ENCODE data around the gene ANXA7. TPM values are rescaled to one million over a fixed set of nuclear protein-coding genes. Genes with fewer than 3 reads are reported as not detected.
"Not testable (repeated sequence)": the region's sequence is repeated elsewhere in the genome, so short reads cannot be mapped to it uniquely, and the experiment has no call there.

Gene ANXA7
- total and polyA plus RNA-seq, 4 donors, result 72.4 to 125 (median 102) TPM

DNA sequence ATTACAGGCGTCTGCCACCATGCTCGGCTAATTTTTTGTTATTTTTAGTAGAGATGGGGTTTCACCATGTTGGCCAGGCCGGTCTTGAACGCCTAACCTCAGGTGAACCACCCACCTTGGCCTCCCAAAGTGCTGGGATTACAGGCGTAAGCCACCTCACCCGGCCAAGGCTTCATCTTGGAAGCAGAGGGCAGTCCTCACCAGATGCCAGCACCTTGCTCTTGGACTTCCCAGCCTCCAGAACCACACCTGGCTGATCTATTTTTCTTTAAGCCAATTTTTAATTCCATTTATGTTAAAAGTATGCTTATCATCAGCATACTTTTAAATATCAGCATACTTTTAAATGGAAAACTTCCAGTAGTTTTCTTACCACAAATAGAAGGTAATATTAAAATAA, 12.2 kb downstream of the ANXA7 start:
- peaks cover 2 to 3% of the 10 kb centered on the region in 2 donors for H3K36me3 ChIP-seq (ENCODE audit: control insufficient read depth in 1 of 2, insufficient read depth in 2 of 2, low read length in 1 of 2)
- DNase-seq, result no peak
- no peaks in the 10 kb centered on the region for H3K4me1 ChIP-seq (ENCODE audit: control insufficient read depth in 1 of 2, insufficient read depth in 2 of 2, low read length in 2 of 2)
- H3K27ac ChIP-seq (ENCODE audit: low read depth in 1 of 2, low read length in 2 of 2), result no peak overlapping the region
- no peak overlapping the region for H3K4me3 ChIP-seq (ENCODE audit: low read length in 2 of 2)
- ATAC-seq (ENCODE audit: low FRiP score), result no peak
- H3K9me3 ChIP-seq (ENCODE audit: control insufficient read depth, low read length), result no peaks in the 10 kb centered on the region
- no peaks in the 10 kb centered on the region for H3K27me3 ChIP-seq (ENCODE audit: control insufficient read depth in 1 of 2, insufficient read depth in 2 of 2, low read length in 1 of 2)
- intact Hi-C loops (cut with DNase I), result no loop called here
- 93 to 98% methylated on average over 6 of the region's 6 CpGs for WGBS, 2 donors

DNA sequence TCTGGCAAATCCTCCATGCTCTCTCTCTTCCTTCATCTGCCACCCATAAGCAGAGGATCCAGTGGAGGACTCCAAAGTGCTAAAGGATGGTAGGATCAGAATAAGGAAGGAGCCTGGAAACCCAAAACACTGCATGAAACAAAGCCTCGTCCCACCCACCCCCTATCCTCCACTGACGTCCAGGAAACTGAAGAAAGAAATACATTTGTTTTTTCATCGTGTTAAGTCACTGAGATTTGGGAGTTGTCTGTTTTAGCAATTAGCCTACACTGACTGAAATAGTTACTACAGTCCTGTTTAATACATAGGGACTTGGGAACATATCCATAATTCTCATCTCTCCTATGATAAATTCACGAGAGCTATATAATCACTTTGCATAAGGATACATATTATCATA, 14.8 kb downstream of the ANXA7 start:
- DNase-seq, result no peak
- intact Hi-C loops (cut with DNase I), result no loop called here
- no peaks in the 10 kb centered on the region for H3K27me3 ChIP-seq (ENCODE audit: control insufficient read depth in 1 of 2, insufficient read depth in 2 of 2, low read length in 1 of 2)
- H3K4me3 ChIP-seq (ENCODE audit: low read length in 2 of 2), result no peak overlapping the region
- no peak overlapping the region for H3K27ac ChIP-seq (ENCODE audit: low read depth in 1 of 2, low read length in 2 of 2)
- no peaks in the 10 kb centered on the region for H3K9me3 ChIP-seq (ENCODE audit: control insufficient read depth, low read length)
- no peaks in the 10 kb centered on the region for H3K4me1 ChIP-seq (ENCODE audit: control insufficient read depth in 1 of 2, insufficient read depth in 2 of 2, low read length in 2 of 2)
- no peak for ATAC-seq (ENCODE audit: low FRiP score)
- WGBS, 2 donors, result 64 to 74% methylated on average over 4 of the region's 4 CpGs
- H3K36me3 ChIP-seq (ENCODE audit: control insufficient read depth in 1 of 2, insufficient read depth in 2 of 2, low read length in 1 of 2), result peaks cover 3 to 5% of the 10 kb centered on the region in 2 donors

DNA sequence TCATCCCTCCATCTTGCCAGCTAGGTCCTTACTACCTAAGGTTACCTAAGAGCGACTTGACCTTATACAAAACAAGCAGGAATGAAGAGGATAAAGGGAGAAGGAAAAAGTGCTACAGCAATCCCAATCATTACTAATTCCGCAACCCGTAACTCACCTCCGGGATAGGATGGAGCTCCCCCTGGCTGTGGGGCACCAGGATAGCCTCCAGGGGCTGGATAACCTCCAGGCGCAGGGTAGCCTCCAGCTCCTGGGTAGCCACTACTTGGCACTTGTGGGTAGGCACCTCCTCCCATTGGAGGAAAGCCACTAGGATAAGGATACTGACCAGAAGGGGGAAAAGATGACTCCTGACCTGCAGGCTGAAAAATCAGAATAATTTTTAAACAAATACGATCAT, 15.8 kb downstream of the ANXA7 start:
- Histone ChIP-seq H3K9me3 (ENCODE audit: control insufficient read depth, low read length) (no peaks in the 10 kb centered on the region), H3K27me3 (ENCODE audit: control insufficient read depth in 1 of 2, insufficient read depth in 2 of 2, low read length in 1 of 2) (no peaks in the 10 kb centered on the region), H3K4me1 (ENCODE audit: control insufficient read depth in 1 of 2, insufficient read depth in 2 of 2, low read length in 2 of 2) (no peaks in the 10 kb centered on the region), H3K36me3 (ENCODE audit: control insufficient read depth in 1 of 2, insufficient read depth in 2 of 2, low read length in 1 of 2) (peaks cover 3 to 5% of the 10 kb centered on the region in 2 donors), H3K27ac (ENCODE audit: low read depth in 1 of 2, low read length in 2 of 2) (no peak overlapping the region), H3K4me3 (ENCODE audit: low read length in 2 of 2) (no peak overlapping the region)
- ATAC-seq (ENCODE audit: low FRiP score) (no peak), DNase-seq (no peak)
- WGBS, 2 donors, result 97% methylated on average over 6 of the region's 6 CpGs
- intact Hi-C loops (cut with DNase I), result no loop called here

DNA sequence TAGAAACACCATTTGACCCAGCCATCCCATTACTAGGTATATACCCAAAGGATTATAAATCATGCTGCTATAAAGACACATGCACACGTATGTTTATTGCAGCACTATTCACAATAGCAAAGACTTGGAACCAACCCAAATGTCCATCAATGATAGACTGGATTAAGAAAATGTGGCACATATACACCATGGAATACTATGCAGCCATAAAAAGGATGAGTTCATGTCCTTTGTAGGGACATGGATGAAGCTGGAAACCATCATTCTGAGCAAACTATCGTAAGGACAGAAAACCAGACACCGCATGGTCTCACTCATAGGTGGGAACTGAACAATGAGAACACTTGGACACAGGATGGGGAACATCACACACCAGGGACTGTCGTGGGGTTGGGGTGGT, 19.5 kb downstream of the ANXA7 start:
- H3K27me3 ChIP-seq (ENCODE audit: control insufficient read depth in 1 of 2, insufficient read depth in 2 of 2, low read length in 1 of 2); ATAC-seq (ENCODE audit: low FRiP score); DNase-seq; intact Hi-C loops (cut with DNase I); H3K36me3 ChIP-seq (ENCODE audit: control insufficient read depth in 1 of 2, insufficient read depth in 2 of 2, low read length in 1 of 2); H3K9me3 ChIP-seq (ENCODE audit: control insufficient read depth, low read length); H3K4me3 ChIP-seq (ENCODE audit: low read length in 2 of 2); H3K4me1 ChIP-seq (ENCODE audit: control insufficient read depth in 1 of 2, insufficient read depth in 2 of 2, low read length in 2 of 2); H3K27ac ChIP-seq (ENCODE audit: low read depth in 1 of 2, low read length in 2 of 2): not testable (repeated sequence)
- WGBS, 2 donors, result 97 to 99% methylated on average over 3 of the region's 4 CpGs

DNA sequence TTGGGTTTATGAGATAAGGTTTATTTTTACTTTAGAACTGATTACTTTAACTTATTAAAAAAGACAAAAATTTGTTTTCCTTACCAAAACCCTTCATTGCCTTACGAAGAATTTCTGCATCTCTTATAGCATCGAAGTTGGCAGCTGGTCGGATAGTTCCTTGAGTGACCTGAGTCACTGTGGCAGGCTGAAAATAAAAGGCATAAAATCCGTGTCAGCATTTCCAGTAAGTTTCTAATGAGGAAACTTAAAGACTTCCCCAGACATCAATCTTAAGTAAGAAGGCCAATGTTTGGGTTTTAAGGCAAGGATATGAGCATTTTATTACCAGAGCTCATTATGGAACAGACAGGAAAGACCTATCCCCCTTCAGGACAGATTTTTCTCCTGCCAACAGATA, 25.6 kb downstream of the ANXA7 start:
- H3K36me3 ChIP-seq (ENCODE audit: control insufficient read depth in 1 of 2, insufficient read depth in 2 of 2, low read length in 1 of 2), result peaks cover 3 to 13% of the 10 kb centered on the region in 2 donors
- 80 to 84% methylated on average over 4 of the region's 4 CpGs for WGBS, 2 donors
- H3K27me3 ChIP-seq (ENCODE audit: control insufficient read depth in 1 of 2, insufficient read depth in 2 of 2, low read length in 1 of 2), result no peaks in the 10 kb centered on the region
- DNase-seq (no peak), ATAC-seq (ENCODE audit: low FRiP score) (no peak)
- intact Hi-C loops (cut with DNase I), result no loop called here
- H3K27ac ChIP-seq (ENCODE audit: low read depth in 1 of 2, low read length in 2 of 2), result no peak overlapping the region
- H3K4me3 ChIP-seq (ENCODE audit: low read length in 2 of 2), result no peak overlapping the region
- no peaks in the 10 kb centered on the region for H3K9me3 ChIP-seq (ENCODE audit: control insufficient read depth, low read length)
- peaks cover 0 to 2% of the 10 kb centered on the region in 2 donors for H3K4me1 ChIP-seq (ENCODE audit: control insufficient read depth in 1 of 2, insufficient read depth in 2 of 2, low read length in 2 of 2)

DNA sequence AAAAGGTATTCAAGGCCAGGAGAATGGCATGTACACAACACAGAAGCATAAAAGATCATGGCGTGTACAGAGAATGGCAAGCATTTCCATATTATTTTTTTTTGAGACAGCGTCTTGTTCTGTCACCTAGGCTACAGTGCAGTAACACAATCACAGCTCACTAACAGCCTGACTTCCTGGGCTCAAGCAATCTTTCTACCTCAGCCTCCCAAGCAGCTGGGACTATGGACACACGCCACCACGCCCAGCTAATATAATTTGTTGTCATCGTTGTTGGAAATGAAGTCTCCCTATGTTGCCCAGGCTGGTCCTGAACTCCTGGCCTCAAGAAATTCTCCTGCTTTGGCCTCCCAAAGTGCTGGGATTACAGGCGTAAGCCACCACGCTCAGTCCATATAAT, 27.3 kb downstream of the ANXA7 start:
- no peaks in the 10 kb centered on the region for H3K27me3 ChIP-seq (ENCODE audit: control insufficient read depth in 1 of 2, insufficient read depth in 2 of 2, low read length in 1 of 2)
- peaks cover 0 to 2% of the 10 kb centered on the region in 2 donors for H3K4me1 ChIP-seq (ENCODE audit: control insufficient read depth in 1 of 2, insufficient read depth in 2 of 2, low read length in 2 of 2)
- ATAC-seq (ENCODE audit: low FRiP score) (no peak), DNase-seq (no peak)
- intact Hi-C loops (cut with DNase I), result no loop called here
- no peak overlapping the region for H3K4me3 ChIP-seq (ENCODE audit: low read length in 2 of 2)
- WGBS, 2 donors, result 93 to 95% methylated on average over 7 of the region's 7 CpGs
- H3K27ac ChIP-seq (ENCODE audit: low read depth in 1 of 2, low read length in 2 of 2), result no peak overlapping the region
- H3K9me3 ChIP-seq (ENCODE audit: control insufficient read depth, low read length), result no peaks in the 10 kb centered on the region
- H3K36me3 ChIP-seq (ENCODE audit: control insufficient read depth in 1 of 2, insufficient read depth in 2 of 2, low read length in 1 of 2), result peaks cover 5 to 13% of the 10 kb centered on the region in 2 donors

DNA sequence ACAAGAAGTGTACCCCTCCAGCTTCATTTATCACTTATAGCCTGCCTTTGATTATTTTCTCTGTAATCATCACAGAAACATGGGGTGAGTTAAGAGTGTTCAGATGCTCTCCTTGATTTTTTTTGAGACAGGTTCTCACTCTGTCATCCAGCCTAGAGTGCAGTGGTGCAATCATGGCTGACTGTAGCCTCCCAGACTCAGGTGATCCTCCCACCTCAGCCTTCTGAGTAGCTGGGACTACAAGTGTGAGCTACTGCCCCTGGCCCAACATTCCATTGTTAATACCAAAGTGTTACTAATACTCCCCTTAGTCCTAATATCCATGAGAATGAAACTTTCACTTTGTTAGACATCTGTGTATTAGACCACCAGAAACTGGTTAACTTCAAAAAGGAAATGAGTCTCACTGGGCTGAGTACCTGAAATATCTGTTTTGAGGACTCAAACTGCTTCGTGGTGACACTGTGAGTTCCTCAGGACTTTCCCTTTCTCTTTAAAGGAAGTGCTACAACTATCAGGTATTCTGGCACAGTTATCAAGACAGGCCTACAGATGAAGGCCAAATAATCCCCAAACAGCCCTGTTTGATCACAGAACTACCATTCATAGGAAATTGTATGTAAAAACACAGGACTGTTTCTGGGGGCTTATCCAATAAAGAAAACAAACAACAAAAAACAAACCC, 34.7 kb downstream of the ANXA7 start:
- peaks cover 0 to 5% of the 10 kb centered on the region in 2 donors for H3K36me3 ChIP-seq (ENCODE audit: control insufficient read depth in 1 of 2, insufficient read depth in 2 of 2, low read length in 1 of 2)
- intact Hi-C loops (cut with DNase I), result no loop called here

DNA sequence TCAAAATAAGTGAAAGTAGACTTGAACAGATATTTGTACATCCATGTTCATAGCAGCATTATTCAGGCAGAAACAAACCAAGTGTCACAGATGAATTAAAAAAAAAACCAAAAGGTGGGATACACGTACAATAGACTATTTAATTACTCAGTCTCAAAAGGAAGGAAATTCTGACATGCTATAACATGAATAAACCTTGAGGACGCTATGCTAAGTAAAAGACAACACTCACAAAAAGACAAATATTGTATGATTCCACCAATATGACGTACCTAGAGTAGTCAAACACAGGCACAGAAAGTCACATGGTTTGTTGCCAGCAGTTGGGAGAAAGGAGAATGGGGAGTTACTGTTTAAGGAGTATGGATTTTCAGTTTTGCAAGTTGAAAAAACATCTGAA, 37.2 kb downstream of the ANXA7 start:
- no peak overlapping the region for H3K27ac ChIP-seq (ENCODE audit: low read depth in 1 of 2, low read length in 2 of 2)
- no peaks in the 10 kb centered on the region for H3K4me1 ChIP-seq (ENCODE audit: control insufficient read depth in 1 of 2, insufficient read depth in 2 of 2, low read length in 2 of 2)
- H3K27me3 ChIP-seq (ENCODE audit: control insufficient read depth in 1 of 2, insufficient read depth in 2 of 2, low read length in 1 of 2), result no peaks in the 10 kb centered on the region
- H3K9me3 ChIP-seq (ENCODE audit: control insufficient read depth, low read length), result no peaks in the 10 kb centered on the region
- DNase-seq, result no peak
- ATAC-seq (ENCODE audit: low FRiP score), result no peak
- H3K36me3 ChIP-seq (ENCODE audit: control insufficient read depth in 1 of 2, insufficient read depth in 2 of 2, low read length in 1 of 2), result peaks cover 0 to 2% of the 10 kb centered on the region in 2 donors
- no peak overlapping the region for H3K4me3 ChIP-seq (ENCODE audit: low read length in 2 of 2)
- 77 to 79% methylated on average over 3 of the region's 3 CpGs for WGBS, 2 donors
- intact Hi-C loops (cut with DNase I), result no loop called here

More for the DNA sequence above, 34.7 kb downstream of the ANXA7 start:
- Histone ChIP-seq H3K9me3 (ENCODE audit: control insufficient read depth, low read length) (no peaks in the 10 kb centered on the region), H3K4me1 (ENCODE audit: control insufficient read depth in 1 of 2, insufficient read depth in 2 of 2, low read length in 2 of 2) (no peaks in the 10 kb centered on the region), H3K4me3 (ENCODE audit: low read length in 2 of 2) (no peak overlapping the region), H3K27ac (ENCODE audit: low read depth in 1 of 2, low read length in 2 of 2) (no peak overlapping the region), H3K27me3 (ENCODE audit: control insufficient read depth in 1 of 2, insufficient read depth in 2 of 2, low read length in 1 of 2) (no peaks in the 10 kb centered on the region)
- WGBS, 2 donors, result 89 to 90% methylated on average over 1 of the region's 1 CpG
- no peak for ATAC-seq (ENCODE audit: low FRiP score)
- no peak for DNase-seq

DNA sequence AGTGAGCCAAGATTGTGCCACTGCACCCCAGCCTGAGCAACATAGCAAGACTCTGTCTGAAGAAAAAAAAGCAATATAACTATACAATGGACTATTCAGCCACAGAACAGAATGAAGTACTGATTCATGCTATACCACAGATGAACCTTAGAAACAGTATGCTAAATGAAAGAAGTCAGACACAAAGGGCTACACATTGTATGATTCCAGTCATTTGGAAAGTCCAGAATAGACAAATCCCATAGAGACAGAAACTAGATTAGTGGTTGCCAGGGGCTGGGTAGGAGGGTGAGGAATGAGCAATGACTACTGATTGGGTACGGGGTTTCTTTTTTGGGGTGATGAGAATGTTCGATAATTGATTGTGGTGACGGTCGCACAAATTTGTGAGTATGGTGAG, 45.6 kb downstream of the ANXA7 start:
- no peaks in the 10 kb centered on the region for H3K9me3 ChIP-seq (ENCODE audit: control insufficient read depth, low read length)
- peaks cover 2 to 3% of the 10 kb centered on the region in 2 donors for H3K36me3 ChIP-seq (ENCODE audit: control insufficient read depth in 1 of 2, insufficient read depth in 2 of 2, low read length in 1 of 2)
- no peaks in the 10 kb centered on the region for H3K4me1 ChIP-seq (ENCODE audit: control insufficient read depth in 1 of 2, insufficient read depth in 2 of 2, low read length in 2 of 2)
- intact Hi-C loops (cut with DNase I), result no loop called here
- no peak overlapping the region for H3K4me3 ChIP-seq (ENCODE audit: low read length in 2 of 2)
- WGBS, 2 donors, result 99 to 100% methylated on average over 4 of the region's 4 CpGs
- no peak overlapping the region for H3K27ac ChIP-seq (ENCODE audit: low read depth in 1 of 2, low read length in 2 of 2)
- ATAC-seq (ENCODE audit: low FRiP score) (no peak), DNase-seq (no peak)
- H3K27me3 ChIP-seq (ENCODE audit: control insufficient read depth in 1 of 2, insufficient read depth in 2 of 2, low read length in 1 of 2), result no peaks in the 10 kb centered on the region

All from aorta (tissue), 5 donors.